Hematopoietic multipotent progenitor cell treated with erythropoietin and hydrocortisone succinate and interleukin-3 and kit ligand, for 6 days (in vitro differentiated cells): ENCODE data around the gene CHRNB4.
A peak's percentile ranks its signal among the peaks of the same experiment; 100 is the strongest.
"Not testable (repeated sequence)": the region's sequence is repeated elsewhere in the genome, so short reads cannot be mapped to it uniquely, and the experiment has no call there.

Experiments used
- DNase-seq: peaks from one replicate; pipeline ENCODE4 v3.0.0-alpha.2; 2015

Gene CHRNB4

DNA sequence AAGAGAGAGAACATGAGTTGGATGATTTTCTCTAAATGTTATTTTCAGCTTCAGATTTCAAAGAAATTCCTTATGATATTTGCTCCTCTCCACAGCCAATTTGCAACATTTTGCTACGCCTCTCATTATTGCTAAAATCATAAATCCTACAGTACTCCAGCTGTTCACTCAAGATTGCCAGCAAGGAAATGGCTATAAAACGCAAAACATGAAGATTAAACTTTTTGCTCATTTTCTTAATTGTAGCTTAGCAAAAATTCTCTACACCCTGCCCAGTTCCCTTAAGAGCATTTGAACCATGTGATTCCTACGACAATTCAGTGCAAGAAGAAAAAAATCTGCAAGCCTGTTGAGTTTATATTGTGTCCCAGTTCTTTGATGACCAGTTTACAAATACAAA is 27.0 kb downstream of the CHRNB4 start:
- DNase-seq: no peak

DNA sequence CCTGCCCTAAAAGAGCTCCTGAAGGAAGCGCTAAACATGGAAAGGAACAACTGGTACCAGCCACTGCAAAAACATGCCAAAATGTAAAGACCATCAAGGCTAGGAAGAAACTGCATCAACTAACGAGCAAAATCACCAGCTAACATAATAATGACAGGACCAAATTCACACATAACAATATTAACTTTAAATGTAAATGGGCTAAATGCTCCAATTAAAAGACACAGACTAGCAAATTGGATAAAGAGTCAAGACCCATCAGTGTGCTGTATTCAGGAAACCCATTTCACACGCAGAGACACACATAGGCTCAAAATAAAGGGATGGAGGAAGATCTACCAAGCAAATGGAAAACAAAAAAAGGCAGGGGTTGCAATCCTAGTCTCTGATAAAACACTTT is 31.5 kb downstream of the CHRNB4 start:
- not testable (repeated sequence) for DNase-seq

DNA sequence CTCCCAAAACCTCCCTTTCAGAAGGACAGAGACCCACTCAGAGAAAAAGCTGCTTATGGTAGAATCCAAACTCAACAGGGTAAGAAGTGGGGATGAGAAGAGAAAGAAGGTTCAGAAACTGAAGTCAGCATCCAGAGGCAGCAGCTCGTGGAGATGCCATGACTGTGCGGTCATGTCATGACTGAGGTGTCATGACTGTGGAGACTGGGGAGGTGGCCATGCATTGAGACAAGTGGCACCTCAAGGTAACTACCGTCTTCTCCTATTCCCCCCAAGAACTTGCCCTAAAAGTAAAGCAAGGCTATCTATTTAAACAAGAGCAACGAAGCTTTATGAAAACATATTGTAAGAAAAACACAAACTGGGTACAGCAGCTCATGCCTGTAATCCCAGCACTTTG is 35.3 kb downstream of the CHRNB4 start:
- DNase-seq: no peak

DNA sequence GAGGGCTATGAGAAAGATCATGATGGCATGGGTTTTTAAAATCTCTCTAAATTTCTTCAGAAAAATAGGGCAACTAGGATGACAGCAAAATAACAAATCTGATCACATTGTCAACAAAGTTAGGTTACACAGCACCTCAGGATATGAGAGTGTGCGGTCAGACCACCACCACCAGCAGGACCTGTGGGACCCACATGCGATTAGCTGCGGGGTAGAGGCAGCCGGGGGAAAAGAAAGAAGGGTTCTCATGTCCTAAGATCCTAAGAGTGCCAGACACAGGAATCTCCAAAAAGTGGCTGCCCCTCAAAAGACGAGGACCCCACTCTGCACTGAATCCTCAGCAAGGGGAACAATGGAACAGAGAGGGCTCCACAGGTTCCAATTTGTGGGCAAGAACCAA is 35.8 kb downstream of the CHRNB4 start:
- no peak for DNase-seq

DNA sequence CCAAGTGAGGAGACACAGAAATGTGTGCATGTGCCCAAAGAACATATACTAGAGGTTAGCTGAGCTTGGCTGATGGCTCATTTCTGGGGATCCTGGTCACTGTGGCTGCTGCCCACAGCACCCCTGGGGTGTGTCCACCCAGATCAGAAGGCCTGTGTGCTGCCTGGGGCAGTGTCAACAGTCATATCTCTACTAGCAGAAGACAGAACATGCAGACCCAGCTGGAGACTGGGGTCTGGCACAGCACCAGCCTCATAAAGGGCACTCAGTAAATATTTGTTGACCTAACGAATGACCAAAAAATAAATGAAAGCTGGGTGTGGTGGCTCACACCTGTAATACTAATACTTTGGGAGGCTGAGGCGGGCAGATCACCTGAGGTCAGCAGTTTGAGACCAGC is 36.6 kb downstream of the CHRNB4 start:
- DNase-seq: no peak

DNA sequence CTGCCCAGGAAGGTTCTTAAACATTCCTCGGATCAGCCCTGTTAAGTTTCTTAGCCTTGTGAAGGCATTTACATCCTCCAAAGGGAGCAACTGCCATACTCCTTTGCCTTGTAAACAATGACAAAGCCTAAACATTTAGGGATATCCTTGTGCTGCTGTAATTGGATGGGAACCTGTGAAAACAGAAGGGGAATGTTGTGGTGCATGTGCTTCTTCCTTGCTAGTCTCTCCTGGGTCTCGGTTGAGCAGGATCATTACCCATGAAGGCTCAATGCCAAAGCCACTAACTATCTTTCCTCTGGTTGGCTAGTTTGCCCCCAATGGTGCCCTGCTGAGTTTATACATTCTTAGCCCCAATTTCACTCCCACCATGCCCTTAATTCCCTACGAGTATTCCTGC is 37.5 kb downstream of the CHRNB4 start:
- DNase-seq: no peak

DNA sequence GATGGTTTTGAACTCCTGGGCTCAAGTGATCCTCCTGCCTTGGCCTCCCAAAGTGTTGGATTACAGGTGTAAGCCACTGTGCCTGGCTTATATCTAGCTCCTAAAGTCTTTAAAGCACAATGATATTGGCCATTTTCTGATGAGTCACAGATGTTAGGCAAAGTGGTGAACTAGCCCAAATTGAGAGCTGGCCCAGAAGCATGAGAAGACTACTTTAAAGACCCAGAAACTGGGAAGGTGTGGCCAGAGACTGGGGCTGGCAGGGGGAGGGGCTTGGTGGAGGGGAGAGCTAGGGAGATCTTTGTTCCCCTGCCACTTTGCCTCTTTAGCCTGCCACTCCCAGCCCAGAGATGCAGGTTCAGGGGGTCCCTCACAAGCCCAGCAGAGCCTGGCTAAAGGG is 41.8 kb downstream of the CHRNB4 start:
- DNase-seq: peak; percentile 19

DNA sequence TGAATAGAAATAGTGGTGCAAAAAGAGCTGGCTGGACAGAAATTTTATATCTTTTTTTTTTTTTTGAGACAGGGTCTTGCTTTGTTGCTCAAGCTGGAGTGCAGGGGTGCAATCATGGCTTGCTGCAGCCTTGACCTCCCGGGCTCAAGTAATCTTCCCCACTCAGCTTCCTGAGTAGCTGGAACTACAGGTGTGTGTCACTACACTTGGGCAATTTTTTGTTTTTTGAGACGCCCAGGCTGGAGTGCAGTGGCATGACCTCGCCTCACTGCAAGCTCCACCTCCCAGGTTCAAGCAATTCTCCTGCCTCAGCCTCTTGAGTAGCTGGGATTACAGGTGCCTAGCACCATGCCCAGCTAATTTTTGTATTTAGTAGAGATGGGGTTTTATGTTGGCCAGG is 42.7 kb downstream of the CHRNB4 start:
- DNase-seq: no peak

DNA sequence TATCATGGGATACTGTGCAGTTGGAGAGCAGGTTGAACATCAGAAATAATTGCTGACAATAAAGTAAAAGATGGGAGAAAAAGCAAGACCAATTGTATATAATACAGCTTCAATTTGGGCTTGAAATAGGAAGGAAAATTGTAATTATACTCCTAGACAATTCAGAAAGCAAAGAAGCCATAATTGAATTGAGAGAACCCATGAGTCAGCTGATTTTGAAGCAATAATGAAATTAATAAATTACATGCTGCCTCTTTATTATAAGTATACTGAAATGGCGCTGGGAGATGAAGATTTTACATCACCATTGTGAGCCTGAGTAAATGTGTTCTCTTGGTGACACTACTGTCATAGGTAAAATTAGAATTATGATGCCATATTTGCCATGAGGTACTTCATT is 43.4 kb downstream of the CHRNB4 start:
- no peak for DNase-seq

DNA sequence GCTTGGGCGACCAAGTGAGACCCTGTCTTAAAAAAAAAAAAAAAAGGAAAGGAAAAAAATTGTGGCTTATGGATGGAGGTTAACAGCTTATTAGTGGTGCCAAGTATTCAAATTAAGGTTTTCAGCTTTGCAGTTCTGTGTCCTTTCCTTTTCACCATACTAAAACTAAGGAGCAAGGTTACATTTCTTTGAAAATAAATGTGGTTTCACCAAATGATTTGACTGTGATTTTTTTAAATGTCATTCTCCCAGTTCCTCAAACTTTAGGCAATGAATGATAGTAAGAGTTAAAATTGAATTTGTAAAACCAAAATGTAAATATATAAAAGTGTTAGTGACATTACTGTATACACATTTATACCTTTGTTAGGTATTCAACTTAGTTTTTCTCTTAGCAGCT is 66.1 kb downstream of the CHRNB4 start:
- no peak for DNase-seq
